Tibial nerve (tissue), 4 donors: ENCODE data around the gene RANGRF. TPM values are rescaled to one million over a fixed set of nuclear protein-coding genes. Genes with fewer than 3 reads are reported as not detected.

Experiments
- DNase-seq, 2 donors: peaks; one replicate each; pipeline ENCODE4 v3.0.0-alpha.2; 2019; ENCODE audit warnings: low spot score in 2 of 2
- H3K27ac ChIP-seq, 4 donors: fragments of 200-600 bp; sonication (generic) in 3 of 4; one replicate each; pipeline ENCODE4 v1.5.1; 2017 to 2019; ENCODE audit warnings: mild to moderate bottlenecking in 1 of 4
- H3K27me3 ChIP-seq, 2 donors: fragments of 200-600 bp; sonication (generic) in 1 of 2; one replicate each; pipeline versions ENCODE4 v1.5.1 to v1.6.0; 2017 to 2019
- H3K36me3 ChIP-seq, 3 donors: fragments of 200-600 bp; sonication (generic); one replicate each; pipeline ENCODE4 v1.5.1; 2018 to 2019
- H3K4me1 ChIP-seq, 4 donors: fragments of 200-600 bp; sonication (generic) in 3 of 4; one replicate each; pipeline ENCODE4 v1.5.1; 2017 to 2019
- H3K4me3 ChIP-seq, 4 donors: fragments of 200-600 bp; sonication (generic) in 3 of 4; one replicate each; pipeline ENCODE4 v1.5.1; 2017 to 2019; ENCODE audit warnings: mild to moderate bottlenecking in 1 of 4, moderate library complexity in 1 of 4
- H3K9me3 ChIP-seq, 4 donors: fragments of 200-600 bp; sonication (generic) in 3 of 4; one replicate each; pipeline ENCODE4 v1.5.1; 2017 to 2019
- CTCF ChIP-seq, 5 experiments: fragments of 200-600 bp in 3 of 5; fragments of 450-650 bp in 2 of 5; sonication (generic) in 3 of 5; IDR thresholded peaks; one replicate each; pipeline ENCODE4 v1.5.1; 2016 to 2019; ENCODE audit warnings: antibody characterized with exemption in 5 of 5, mild to moderate bottlenecking in 3 of 5, moderate library complexity in 2 of 5
- EP300 ChIP-seq, 2 donors: sonication (generic); formaldehyde crosslinking; IDR thresholded peaks; one replicate each; pipeline ENCODE4 v1.6.1; 2017; ENCODE audit warnings: antibody characterized with exemption in 2 of 2, mild to moderate bottlenecking in 1 of 2
- POLR2A ChIP-seq, 2 donors: fragments of 450-650 bp; IDR thresholded peaks; one replicate each; pipeline ENCODE4 v1.6.1; 2017; ENCODE audit warnings: antibody characterized with exemption in 2 of 2, mild to moderate bottlenecking in 2 of 2, moderate library complexity in 2 of 2
- WGBS, 2 donors: methylation state at CpG; one replicate each; pipeline ENCODE4 v1.1.5; 2018; 5-methylcytosine and 5-hydroxymethylcytosine counted together
- total RNA-seq, 4 donors: library from RNA; depleted of rRNA; stranded (reverse); fragments of >200 nt; gene quantifications; one replicate each; pipeline ENCODE4 v1.1.0, GENCODE V29; 2016

RANGRF gene
- total RNA-seq, result 10 to 100 TPM; 23.0 to 35.4 (median 25.1) TPM

- WGBS, 2 donors, result 0 to 1% methylated on average over 18 to 52 of the region's 53 CpGs
- Histone ChIP-seq H3K27me3 (no peaks in the 10 kb centered on the region), H3K27ac (peak within 1 kb of the TSS; percentile 92 to 97 (median 92)), H3K36me3 (no peaks in the 10 kb centered on the region), H3K4me3 (peak within 1 kb of the TSS; percentile 73 to 84 (median 84)), H3K4me1 (peaks cover 0 to 22% (median 4%) of the 10 kb centered on the region in 4 donors), H3K9me3 (no peaks in the 10 kb centered on the region)
- peak; percentile 80 to 87 for DNase-seq
- TF ChIP-seq CTCF (IDR thresholded peaks at IDR 0.05), result peak in 1 of 5 experiments; percentile 13
- TF ChIP-seq POLR2A (IDR thresholded peaks at IDR 0.05), result peak; percentile 33 to 59
- peak; percentile 24 to 83 for TF ChIP-seq EP300 (IDR thresholded peaks at IDR 0.05)
Observed at GRCh38 chr17:8288336-8289102, at the start of gene RANGRF. Gene RANGRF (plus strand): TSS chr17:8288670. CDS start chr17:8288789, 119 bp downstream.

- H3K27me3 ChIP-seq, result no peaks in the 10 kb centered on the region
- peaks cover 0 to 48% (median 0%) of the 10 kb centered on the region in 3 donors for H3K36me3 ChIP-seq
- H3K4me3 ChIP-seq, result no peak overlapping the region
- 93 to 96% methylated on average over 5 of the region's 5 CpGs for WGBS, 2 donors
- no peak for DNase-seq
- H3K27ac ChIP-seq, result no peak overlapping the region
- TF ChIP-seq CTCF (IDR thresholded peaks at IDR 0.05), result no peak
- no peak for TF ChIP-seq POLR2A (IDR thresholded peaks at IDR 0.05)
- TF ChIP-seq EP300 (IDR thresholded peaks at IDR 0.05), result no peak
- peaks cover 0 to 10% (median 2%) of the 10 kb centered on the region in 4 donors for H3K4me1 ChIP-seq
- no peaks in the 10 kb centered on the region for H3K9me3 ChIP-seq
Observed at GRCh38 chr17:8243827-8244226, 44.6 kb upstream of the RANGRF start.

- WGBS, 2 donors, result 95 to 96% methylated on average over 8 of the region's 8 CpGs
- no peaks in the 10 kb centered on the region for H3K27me3 ChIP-seq
- H3K9me3 ChIP-seq, result no peaks in the 10 kb centered on the region
- peaks cover 0 to 15% (median 7%) of the 10 kb centered on the region in 4 donors for H3K4me1 ChIP-seq
- no peak overlapping the region for H3K27ac ChIP-seq
- H3K4me3 ChIP-seq, result no peak overlapping the region
- peaks cover 0 to 39% (median 0%) of the 10 kb centered on the region in 3 donors for H3K36me3 ChIP-seq
- TF ChIP-seq EP300 (IDR thresholded peaks at IDR 0.05), result no peak
- TF ChIP-seq POLR2A (IDR thresholded peaks at IDR 0.05), result no peak
- no peak for TF ChIP-seq CTCF (IDR thresholded peaks at IDR 0.05)
- DNase-seq, result no peak
Observed at GRCh38 chr17:8244768-8245167, 43.7 kb upstream of the RANGRF start.

- Histone ChIP-seq H3K4me1 (peaks cover 0 to 20% (median 10%) of the 10 kb centered on the region in 4 donors), H3K4me3 (peak within 1 kb of the TSS; percentile 59 to 93 (median 83)), H3K27ac (peak within 1 kb of the TSS; percentile 97 to 99 (median 98)), H3K36me3 (peaks cover 0 to 19% (median 0%) of the 10 kb centered on the region in 3 donors), H3K27me3 (no peaks in the 10 kb centered on the region), H3K9me3 (no peaks in the 10 kb centered on the region)
- WGBS, 2 donors, result 0 to 1% methylated on average over 37 to 58 of the region's 58 CpGs
- TF ChIP-seq CTCF (IDR thresholded peaks at IDR 0.05) (no peak), POLR2A (IDR thresholded peaks at IDR 0.05) (peak in 1 of 2 donors; percentile 75), EP300 (IDR thresholded peaks at IDR 0.05) (peak; percentile 86 to 92)
- peak; percentile 97 for DNase-seq
Observed at GRCh38 chr17:8248751-8249607, 39.5 kb upstream of the RANGRF start, which contains the start of gene PFAS. Gene PFAS (plus strand): TSS chr17:8249289. CDS start chr17:8253938, 4,649 bp downstream.
